ENCODE results near the gene ST6GAL1. TPM values are rescaled to one million over a fixed set of nuclear protein-coding genes. Genes with fewer than 3 reads are reported as not detected.

ST6GAL1 gene
- total RNA-seq, 1 donor from 2014 or later, result 16.7 TPM

GRCh38 chr3:186915806-186916796, 14.2 kb upstream of the ST6GAL1 start:
- peak overlapping the region; percentile 52 for H3K27ac ChIP-seq (ENCODE audit: low read depth, low read length)
- peaks cover 8 to 27% (median 10%) of the 10 kb centered on the region in 3 donors for H3K4me1 ChIP-seq (ENCODE audit: control insufficient read depth in 3 of 3, insufficient read depth in 3 of 3, low read length in 3 of 3)
- H3K36me3 ChIP-seq (ENCODE audit: control insufficient read depth in 3 of 3, insufficient read depth in 3 of 3, low read length in 3 of 3), result no peaks in the 10 kb centered on the region
- no peaks in the 10 kb centered on the region for H3K27me3 ChIP-seq (ENCODE audit: control insufficient read depth in 3 of 3, insufficient read depth in 3 of 3, low read length in 3 of 3)
- no peaks in the 10 kb centered on the region for H3K9me3 ChIP-seq (ENCODE audit: control insufficient read depth in 3 of 3, low read length in 3 of 3)
- H3K4me3 ChIP-seq (ENCODE audit: low read length in 3 of 3), result peak overlapping the region in 2 of 3 donors; percentile 12 to 55
- peak overlapping the region in 2 of 3 donors; percentile 44 to 72 for H3K9ac ChIP-seq (ENCODE audit: low read depth in 1 of 3, low read length in 3 of 3)

GRCh38 chr3:186917512-186918312, 12.6 kb upstream of the ST6GAL1 start:
- no peaks in the 10 kb centered on the region for H3K27me3 ChIP-seq (ENCODE audit: control insufficient read depth in 3 of 3, insufficient read depth in 3 of 3, low read length in 3 of 3)
- peak overlapping the region in 1 of 3 donors; percentile 41 for H3K9ac ChIP-seq (ENCODE audit: low read depth in 1 of 3, low read length in 3 of 3)
- no peaks in the 10 kb centered on the region for H3K9me3 ChIP-seq (ENCODE audit: control insufficient read depth in 3 of 3, low read length in 3 of 3)
- no peak overlapping the region for H3K27ac ChIP-seq (ENCODE audit: low read depth, low read length)
- no peaks in the 10 kb centered on the region for H3K36me3 ChIP-seq (ENCODE audit: control insufficient read depth in 3 of 3, insufficient read depth in 3 of 3, low read length in 3 of 3)
- H3K4me3 ChIP-seq (ENCODE audit: low read length in 3 of 3), result no peak overlapping the region
- peaks cover 8 to 27% (median 10%) of the 10 kb centered on the region in 3 donors for H3K4me1 ChIP-seq (ENCODE audit: control insufficient read depth in 3 of 3, insufficient read depth in 3 of 3, low read length in 3 of 3)

- Histone ChIP-seq H3K9me3 (ENCODE audit: control insufficient read depth in 3 of 3, low read length in 3 of 3) (no peaks in the 10 kb centered on the region), H3K4me1 (ENCODE audit: control insufficient read depth in 3 of 3, insufficient read depth in 3 of 3, low read length in 3 of 3) (peaks cover 7 to 23% (median 8%) of the 10 kb centered on the region in 3 donors), H3K27ac (ENCODE audit: low read depth, low read length) (no peak overlapping the region), H3K36me3 (ENCODE audit: control insufficient read depth in 3 of 3, insufficient read depth in 3 of 3, low read length in 3 of 3) (no peaks in the 10 kb centered on the region), H3K4me3 (ENCODE audit: low read length in 3 of 3) (no peak overlapping the region), H3K9ac (ENCODE audit: low read depth in 1 of 3, low read length in 3 of 3) (no peak overlapping the region), H3K27me3 (ENCODE audit: control insufficient read depth in 3 of 3, insufficient read depth in 3 of 3, low read length in 3 of 3) (no peaks in the 10 kb centered on the region)
Observed at GRCh38 chr3:186920301-186920700, 10.0 kb upstream of the ST6GAL1 start.

- Histone ChIP-seq H3K9me3 (ENCODE audit: control insufficient read depth in 3 of 3, low read length in 3 of 3) (no peaks in the 10 kb centered on the region), H3K36me3 (ENCODE audit: control insufficient read depth in 3 of 3, insufficient read depth in 3 of 3, low read length in 3 of 3) (no peaks in the 10 kb centered on the region), H3K4me3 (ENCODE audit: low read length in 3 of 3) (no peak overlapping the region), H3K27ac (ENCODE audit: low read depth, low read length) (no peak overlapping the region), H3K4me1 (ENCODE audit: control insufficient read depth in 3 of 3, insufficient read depth in 3 of 3, low read length in 3 of 3) (peaks cover 5 to 22% (median 8%) of the 10 kb centered on the region in 3 donors), H3K9ac (ENCODE audit: low read depth in 1 of 3, low read length in 3 of 3) (no peak overlapping the region), H3K27me3 (ENCODE audit: control insufficient read depth in 3 of 3, insufficient read depth in 3 of 3, low read length in 3 of 3) (no peaks in the 10 kb centered on the region)
Observed at GRCh38 chr3:186920796-186921195, 9.5 kb upstream of the ST6GAL1 start.

GRCh38 chr3:186921578-186921977, 8.7 kb upstream of the ST6GAL1 start:
- H3K4me1 ChIP-seq (ENCODE audit: control insufficient read depth in 3 of 3, insufficient read depth in 3 of 3, low read length in 3 of 3), result peaks cover under 1 to 14% (median under 1%) of the 10 kb centered on the region in 3 donors
- H3K27me3 ChIP-seq (ENCODE audit: control insufficient read depth in 3 of 3, insufficient read depth in 3 of 3, low read length in 3 of 3), result no peaks in the 10 kb centered on the region
- no peak overlapping the region for H3K27ac ChIP-seq (ENCODE audit: low read depth, low read length)
- no peaks in the 10 kb centered on the region for H3K9me3 ChIP-seq (ENCODE audit: control insufficient read depth in 3 of 3, low read length in 3 of 3)
- no peaks in the 10 kb centered on the region for H3K36me3 ChIP-seq (ENCODE audit: control insufficient read depth in 3 of 3, insufficient read depth in 3 of 3, low read length in 3 of 3)
- H3K9ac ChIP-seq (ENCODE audit: low read depth in 1 of 3, low read length in 3 of 3), result no peak overlapping the region
- H3K4me3 ChIP-seq (ENCODE audit: low read length in 3 of 3), result no peak overlapping the region

- Histone ChIP-seq H3K4me1 (ENCODE audit: control insufficient read depth in 3 of 3, insufficient read depth in 3 of 3, low read length in 3 of 3) (peaks cover 0 to 13% (median 0%) of the 10 kb centered on the region in 3 donors), H3K9ac (ENCODE audit: low read depth in 1 of 3, low read length in 3 of 3) (no peak overlapping the region), H3K4me3 (ENCODE audit: low read length in 3 of 3) (no peak overlapping the region), H3K27ac (ENCODE audit: low read depth, low read length) (no peak overlapping the region), H3K27me3 (ENCODE audit: control insufficient read depth in 3 of 3, insufficient read depth in 3 of 3, low read length in 3 of 3) (no peaks in the 10 kb centered on the region), H3K36me3 (ENCODE audit: control insufficient read depth in 3 of 3, insufficient read depth in 3 of 3, low read length in 3 of 3) (no peaks in the 10 kb centered on the region), H3K9me3 (ENCODE audit: control insufficient read depth in 3 of 3, low read length in 3 of 3) (no peaks in the 10 kb centered on the region)
Observed at GRCh38 chr3:186922224-186922623, 8.1 kb upstream of the ST6GAL1 start.

- Histone ChIP-seq H3K27me3 (ENCODE audit: control insufficient read depth in 3 of 3, insufficient read depth in 3 of 3, low read length in 3 of 3) (no peaks in the 10 kb centered on the region), H3K36me3 (ENCODE audit: control insufficient read depth in 3 of 3, insufficient read depth in 3 of 3, low read length in 3 of 3) (no peaks in the 10 kb centered on the region), H3K9me3 (ENCODE audit: control insufficient read depth in 3 of 3, low read length in 3 of 3) (no peaks in the 10 kb centered on the region)
Observed at GRCh38 chr3:186922790-186923189, 7.5 kb upstream of the ST6GAL1 start.

GRCh38 chr3:186923241-186923640, 7.1 kb upstream of the ST6GAL1 start:
- Histone ChIP-seq H3K4me3 (ENCODE audit: low read length in 3 of 3) (no peak overlapping the region), H3K27me3 (ENCODE audit: control insufficient read depth in 3 of 3, insufficient read depth in 3 of 3, low read length in 3 of 3) (no peaks in the 10 kb centered on the region)

More at GRCh38 chr3:186922790-186923189, 7.5 kb upstream of the ST6GAL1 start:
- H3K27ac ChIP-seq (ENCODE audit: low read depth, low read length), result no peak overlapping the region
- H3K9ac ChIP-seq (ENCODE audit: low read depth in 1 of 3, low read length in 3 of 3), result no peak overlapping the region
- H3K4me3 ChIP-seq (ENCODE audit: low read length in 3 of 3), result no peak overlapping the region
- H3K4me1 ChIP-seq (ENCODE audit: control insufficient read depth in 3 of 3, insufficient read depth in 3 of 3, low read length in 3 of 3), result peaks cover 0 to 9% (median 0%) of the 10 kb centered on the region in 3 donors

GRCh38 chr3:186925826-186926225, 4.5 kb upstream of the ST6GAL1 start:
- Histone ChIP-seq H3K9me3 (ENCODE audit: control insufficient read depth in 3 of 3, low read length in 3 of 3) (no peaks in the 10 kb centered on the region), H3K4me1 (ENCODE audit: control insufficient read depth in 3 of 3, insufficient read depth in 3 of 3, low read length in 3 of 3) (peaks cover 14 to 19% (median 18%) of the 10 kb centered on the region in 3 donors), H3K9ac (ENCODE audit: low read depth in 1 of 3, low read length in 3 of 3) (no peak overlapping the region), H3K4me3 (ENCODE audit: low read length in 3 of 3) (no peak overlapping the region), H3K27me3 (ENCODE audit: control insufficient read depth in 3 of 3, insufficient read depth in 3 of 3, low read length in 3 of 3) (no peaks in the 10 kb centered on the region), H3K27ac (ENCODE audit: low read depth, low read length) (no peak overlapping the region), H3K36me3 (ENCODE audit: control insufficient read depth in 3 of 3, insufficient read depth in 3 of 3, low read length in 3 of 3) (no peaks in the 10 kb centered on the region)

More at GRCh38 chr3:186923241-186923640, 7.1 kb upstream of the ST6GAL1 start:
- Histone ChIP-seq H3K4me1 (ENCODE audit: control insufficient read depth in 3 of 3, insufficient read depth in 3 of 3, low read length in 3 of 3) (peaks cover 0 to 10% (median 0%) of the 10 kb centered on the region in 3 donors), H3K36me3 (ENCODE audit: control insufficient read depth in 3 of 3, insufficient read depth in 3 of 3, low read length in 3 of 3) (no peaks in the 10 kb centered on the region), H3K9me3 (ENCODE audit: control insufficient read depth in 3 of 3, low read length in 3 of 3) (no peaks in the 10 kb centered on the region), H3K27ac (ENCODE audit: low read depth, low read length) (no peak overlapping the region), H3K9ac (ENCODE audit: low read depth in 1 of 3, low read length in 3 of 3) (no peak overlapping the region)

Measured in skeletal muscle tissue (tissue), 4 donors.